Pancreas (tissue), 10 donors: Measurements from ENCODE around the gene NFKBIZ. TPM values are rescaled to one million over a fixed set of nuclear protein-coding genes. Genes with fewer than 3 reads are reported as not detected.
A peak's percentile ranks its signal among the peaks of the same experiment; 100 is the strongest.

Experiments used
- ATAC-seq, 4 donors: fragments of 200-7000 bp; cut with Tn5 transposase; one replicate each; pipeline versions ENCODE4 v1.8.0 to v1.9.1; 2020; ENCODE audit warnings: mild to moderate bottlenecking in 4 of 4, moderate library complexity in 4 of 4
- DNase-seq, 6 donors: peaks; one replicate each; pipeline ENCODE4 v3.0.0-alpha.2; 2020
- FAIRE-seq: peaks from 2 replicates; lab custom pipeline; 2012; peaks lifted over from hg19 to GRCh38; lab: Jason Lieb, UNC
- H3K27ac ChIP-seq, 4 donors: fragments of 200-600 bp; sonication (generic); 1 replicate in 3 of 4; 2 replicates in 1 of 4; pipeline versions ENCODE4 v1.5.0 to v1.8.0; 2020
- H3K27me3 ChIP-seq, 4 donors: fragments of 200-600 bp; one replicate each; pipeline ENCODE4 v1.8.0; 2021
- H3K36me3 ChIP-seq, 3 donors: fragments of 200-600 bp; sonication (generic) in 1 of 3; one replicate each; pipeline versions ENCODE4 v1.5.0 to v1.8.0; 2020 to 2021
- H3K4me1 ChIP-seq, 3 donors: fragments of 200-600 bp; one replicate each; pipeline ENCODE4 v1.8.0; 2021
- H3K4me3 ChIP-seq, 4 donors: fragments of 200-600 bp; sonication (generic) in 2 of 4; one replicate each; pipeline versions ENCODE4 v1.5.0 to v1.8.0; 2020 to 2021
- H3K9me3 ChIP-seq, 4 donors: fragments of 200-600 bp; one replicate each; pipeline ENCODE4 v1.8.0; 2021
- WGBS, 2 donors: extraction: QIAGEN DNeasy Blood & Tissue Kit; methylation state at CpG; one replicate each; pipeline ENCODE4 v1.1.7; 2013; 5-methylcytosine and 5-hydroxymethylcytosine counted together
- intact Hi-C, 3 donors: fragments of 100-400 bp; cut with DNase I; formaldehyde crosslinking; loops; one replicate each; pipeline versions ENCODE4 v1.11.1 to v1.14.2; 2022
- polyA plus RNA-seq, 2 donors: library from polyadenylated mRNA; stranded (reverse); fragments of 200-250 nt; gene quantifications; one replicate each; pipeline ENCODE4 v1.2.3, GENCODE V29; 2013
- total RNA-seq, 6 donors: library from RNA; stranded (reverse); fragmentation: NEBNext Ultra II Directional in 4 of 6; extraction: Animal tissue kit (Norgen Biotek cat#: 25700) in 4 of 6; gene quantifications; one replicate each; pipeline versions ENCODE4 v1.2.1 to v1.2.4, GENCODE V29; 2021 to 2023
- TF ChIP-seq, protein P1 (sequence below), 4 donors: fragments of 200-600 bp; sonication (generic) in 3 of 4; IDR thresholded peaks; one replicate each; pipeline versions ENCODE4 v1.5.0 to v1.8.0; 2021; ENCODE audit warnings: antibody characterized with exemption in 4 of 4
- donor health status: healthy with polysubstance abuse.
- donor health status: DM: no; HTN: no; CAD: no; lungs with moderate emphysema.
- donor health status: DM: no; HTN: no; CAD: no.
- donor health status: control.
- donor health status: control.
- donor health status: Bipolar disorder and iron deficiency.
- donor health status: DM: yes; HTN: yes; CAD: no.
- donor health status: DM: no; HTN: no; CAD: no.
- donor health status: DM: no; HTN: no; CAD: no.
- donor health status: DM: yes; HTN: yes; CAD: no.

The NFKBIZ gene
- total and polyA plus RNA-seq, 8 donors = 16.5 to 90.7 (median 30.3) TPM

DNA sequence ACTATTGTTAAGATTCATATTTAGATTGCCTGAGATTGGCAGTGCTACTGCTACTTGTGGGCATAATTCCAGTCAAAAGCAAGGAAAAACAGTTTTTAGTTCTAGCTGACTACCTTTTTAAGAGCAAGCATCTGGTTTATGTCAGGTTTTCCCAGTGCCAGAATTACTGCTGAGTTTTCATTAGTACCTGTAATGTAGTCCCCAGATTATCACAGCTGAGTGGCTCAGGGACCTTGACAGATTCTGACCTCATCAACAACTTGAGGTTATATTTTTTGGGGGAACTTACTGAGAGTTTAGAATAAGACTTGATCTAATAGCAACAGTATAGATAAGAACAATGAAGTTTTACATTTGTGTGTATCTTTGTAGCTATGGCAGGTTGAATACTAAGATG, 39.3 kb upstream of the NFKBIZ start:
- Histone ChIP-seq H3K4me1 (peaks cover 4 to 21% (median 19%) of the 10 kb centered on the region in 3 donors), H3K36me3 (no peaks in the 10 kb centered on the region), H3K4me3 (no peak overlapping the region), H3K27ac (no peak overlapping the region), H3K9me3 (no peaks in the 10 kb centered on the region), H3K27me3 (no peaks in the 10 kb centered on the region)
- FAIRE-seq (no peak), ATAC-seq (peak in 1 of 4 donors; percentile 38), DNase-seq (no peak)
- intact Hi-C loops = loop anchor here in 2 of 3 donors (5.0 kb wide), 1 partner anchor 412 kb away; no protein-coding TSS in a partner anchor
- TF ChIP-seq, protein P1, sequence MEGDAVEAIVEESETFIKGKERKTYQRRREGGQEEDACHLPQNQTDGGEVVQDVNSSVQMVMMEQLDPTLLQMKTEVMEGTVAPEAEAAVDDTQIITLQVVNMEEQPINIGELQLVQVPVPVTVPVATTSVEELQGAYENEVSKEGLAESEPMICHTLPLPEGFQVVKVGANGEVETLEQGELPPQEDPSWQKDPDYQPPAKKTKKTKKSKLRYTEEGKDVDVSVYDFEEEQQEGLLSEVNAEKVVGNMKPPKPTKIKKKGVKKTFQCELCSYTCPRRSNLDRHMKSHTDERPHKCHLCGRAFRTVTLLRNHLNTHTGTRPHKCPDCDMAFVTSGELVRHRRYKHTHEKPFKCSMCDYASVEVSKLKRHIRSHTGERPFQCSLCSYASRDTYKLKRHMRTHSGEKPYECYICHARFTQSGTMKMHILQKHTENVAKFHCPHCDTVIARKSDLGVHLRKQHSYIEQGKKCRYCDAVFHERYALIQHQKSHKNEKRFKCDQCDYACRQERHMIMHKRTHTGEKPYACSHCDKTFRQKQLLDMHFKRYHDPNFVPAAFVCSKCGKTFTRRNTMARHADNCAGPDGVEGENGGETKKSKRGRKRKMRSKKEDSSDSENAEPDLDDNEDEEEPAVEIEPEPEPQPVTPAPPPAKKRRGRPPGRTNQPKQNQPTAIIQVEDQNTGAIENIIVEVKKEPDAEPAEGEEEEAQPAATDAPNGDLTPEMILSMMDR (IDR thresholded peaks at IDR 0.05) = no peak

DNA sequence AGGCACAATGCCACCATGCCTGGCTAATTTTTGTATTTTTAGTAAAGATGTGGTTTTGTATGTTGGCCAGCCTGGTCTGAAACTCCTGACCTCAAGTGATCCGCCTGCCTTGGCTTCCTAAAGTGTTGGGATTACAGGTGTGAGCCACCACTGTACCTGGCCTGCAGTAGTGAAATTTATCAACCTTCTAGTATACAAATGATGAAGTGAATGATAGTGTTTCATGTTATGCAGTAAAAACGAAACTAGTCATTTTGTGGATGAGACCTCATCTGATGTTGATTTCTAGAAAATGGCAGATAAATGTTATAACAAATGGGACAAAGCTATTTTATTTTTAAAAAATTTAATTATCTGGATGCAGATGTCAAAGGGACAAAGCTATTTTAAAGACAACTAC, 37.4 kb upstream of the NFKBIZ start:
- H3K4me3 ChIP-seq = no peak overlapping the region
- ATAC-seq = no peak
- peaks cover 4 to 24% (median 19%) of the 10 kb centered on the region in 3 donors for H3K4me1 ChIP-seq
- H3K9me3 ChIP-seq = no peaks in the 10 kb centered on the region
- intact Hi-C loops = loop anchor here in 2 of 3 donors (5.0 kb wide), 1 partner anchor 410 kb away; no protein-coding TSS in a partner anchor
- H3K27me3 ChIP-seq = no peaks in the 10 kb centered on the region
- no peaks in the 10 kb centered on the region for H3K36me3 ChIP-seq
- H3K27ac ChIP-seq = no peak overlapping the region
- FAIRE-seq = no peak
- WGBS, 2 donors = 82% methylated on average over 2 of the region's 2 CpGs
- TF ChIP-seq, protein P1 (IDR thresholded peaks at IDR 0.05) = no peak
- no peak for DNase-seq

DNA sequence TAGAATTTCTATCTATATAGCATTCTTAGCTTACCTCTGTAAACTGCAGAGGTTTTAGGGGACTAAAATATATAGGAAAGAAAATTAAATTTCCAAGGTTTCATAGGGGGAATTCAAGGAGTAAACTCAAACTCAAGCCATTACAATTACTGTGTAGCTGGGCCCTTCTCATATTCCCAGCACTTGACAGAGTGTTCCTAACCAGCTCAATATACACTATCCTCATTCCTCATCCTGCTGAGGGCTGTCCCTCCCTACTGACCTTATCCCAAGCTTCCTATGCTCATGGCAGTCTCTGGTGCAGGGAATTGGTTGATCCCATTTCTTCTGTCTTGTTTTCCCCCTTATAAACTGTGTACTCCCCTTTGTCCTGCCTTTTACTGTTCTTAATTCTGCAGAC, 36.4 kb upstream of the NFKBIZ start:
- DNase-seq (no peak), FAIRE-seq (no peak), ATAC-seq (no peak)
- H3K4me1 ChIP-seq = peaks cover 4 to 24% (median 19%) of the 10 kb centered on the region in 3 donors
- H3K4me3 ChIP-seq = no peak overlapping the region
- H3K9me3 ChIP-seq = no peaks in the 10 kb centered on the region
- H3K36me3 ChIP-seq = no peaks in the 10 kb centered on the region
- no peaks in the 10 kb centered on the region for H3K27me3 ChIP-seq
- no peak overlapping the region for H3K27ac ChIP-seq
- intact Hi-C loops = loop anchor here in 2 of 3 donors (5.0 kb wide), 1 partner anchor 409 kb away; no protein-coding TSS in a partner anchor
- TF ChIP-seq, protein P1 (IDR thresholded peaks at IDR 0.05) = no peak

DNA sequence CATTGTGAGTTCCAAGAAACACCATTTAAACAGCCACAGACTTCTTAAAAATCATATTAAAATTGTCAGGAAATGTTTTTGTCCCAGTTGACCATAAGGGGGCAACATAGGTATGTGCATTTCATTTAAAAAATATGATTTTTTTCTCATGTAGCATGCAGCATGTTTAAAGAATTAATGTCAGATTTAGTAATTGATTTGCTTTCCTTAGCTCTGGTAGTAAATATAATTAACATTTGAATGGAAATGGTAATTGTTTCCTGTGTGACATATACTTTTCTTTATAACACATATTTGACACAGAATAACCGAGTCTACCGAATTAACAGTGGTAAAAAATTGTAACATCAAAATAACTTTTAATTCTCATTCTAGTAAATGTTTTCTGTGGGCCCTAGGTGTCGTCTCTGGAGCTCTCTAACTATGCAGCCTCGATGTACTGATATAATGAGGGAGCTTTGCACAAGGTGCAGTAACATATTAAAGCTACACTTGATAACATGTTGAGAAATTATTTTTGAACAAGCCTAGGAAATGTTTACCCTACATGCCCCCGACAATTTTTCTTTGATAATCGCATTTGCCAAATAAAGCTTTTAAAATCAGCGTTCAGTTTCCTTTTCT, 35.4 kb upstream of the NFKBIZ start:
- 11 to 12% methylated on average over 7 of the region's 7 CpGs for WGBS, 2 donors
- TF ChIP-seq, protein P1 (IDR thresholded peaks at IDR 0.05) = peak in 3 of 4 donors; percentile 16 to 46 (median 42)
- H3K9me3 ChIP-seq = no peaks in the 10 kb centered on the region
- intact Hi-C loops = loop anchor here in 2 of 3 donors (5.0 kb wide), 1 partner anchor 408 kb away; no protein-coding TSS in a partner anchor
- DNase-seq (no peak), ATAC-seq (peak; percentile 63 to 75 (median 69)), FAIRE-seq (peak; percentile 98)
- no peak overlapping the region for H3K4me3 ChIP-seq
- H3K4me1 ChIP-seq = peaks cover 4 to 24% (median 19%) of the 10 kb centered on the region in 3 donors
- H3K27me3 ChIP-seq = no peaks in the 10 kb centered on the region
- peak overlapping the region in 3 of 4 donors; percentile 1 to 53 (median 53) for H3K27ac ChIP-seq
- H3K36me3 ChIP-seq = no peaks in the 10 kb centered on the region

DNA sequence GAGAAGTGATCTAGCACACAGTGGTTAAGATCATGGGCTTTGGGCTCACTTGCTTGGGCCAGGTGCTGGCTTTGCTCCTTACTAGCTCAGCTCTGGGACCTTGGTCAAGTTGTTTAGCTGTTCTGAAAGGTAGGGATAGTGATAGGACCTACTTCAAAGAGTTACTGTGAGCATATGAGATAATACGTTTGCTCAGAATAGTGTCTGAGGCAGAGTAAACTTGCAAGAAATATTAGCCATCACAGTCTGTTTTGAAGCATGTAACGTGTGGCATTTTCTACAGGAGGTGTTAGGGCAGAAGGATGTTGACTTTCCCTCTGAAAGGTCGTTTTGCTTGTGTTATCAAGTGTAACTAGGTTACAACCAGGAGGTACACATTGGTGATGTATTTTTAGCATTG, 34.5 kb upstream of the NFKBIZ start:
- Histone ChIP-seq H3K9me3 (no peaks in the 10 kb centered on the region), H3K27ac (peak overlapping the region in 2 of 4 donors; percentile 53), H3K4me1 (peaks cover 4 to 19% (median 11%) of the 10 kb centered on the region in 3 donors), H3K36me3 (no peaks in the 10 kb centered on the region), H3K4me3 (no peak overlapping the region), H3K27me3 (no peaks in the 10 kb centered on the region)
- intact Hi-C loops = loop anchor here in 2 of 3 donors (5.0 kb wide), 1 partner anchor 407 kb away; no protein-coding TSS in a partner anchor
- TF ChIP-seq, protein P1 (IDR thresholded peaks at IDR 0.05) = no peak
- peak; percentile 79 to 86 (median 84) for ATAC-seq
- DNase-seq = no peak
- no peak for FAIRE-seq
- WGBS, 2 donors = 30 to 31% methylated on average over 3 of the region's 3 CpGs
